Muscle of back (tissue), 11 donors: ENCODE measurements around the gene ETFDH. TPM values are rescaled to one million over a fixed set of nuclear protein-coding genes. Genes with fewer than 3 reads are reported as not detected.
"Not testable (repeated sequence)": the region's sequence is repeated elsewhere in the genome, so short reads cannot be mapped to it uniquely, and the experiment has no call there.

Source experiments
- DNase-seq, 3 donors: peaks; one replicate each; pipeline versions ENCODE4 v3.0.0 to v3.0.0-alpha.2; 2013
- polyA plus RNA-seq, 10 donors: library from polyadenylated mRNA; unstranded; fragments of 120-200 nt; gene quantifications; one replicate each; pipeline ENCODE4 v1.2.1, GENCODE V29; 2013; ENCODE audit not compliant: insufficient read length in 10 of 10

The ETFDH gene
- polyA plus RNA-seq, 10 donors = 16.2 to 31.7 (median 21.4) TPM

GRCh38 chr4:158676076-158676475 lies 4.0 kb downstream of the ETFDH start:
- DNase-seq = no peak

GRCh38 chr4:158678767-158679166 lies 6.7 kb downstream of the ETFDH start:
- no peak for DNase-seq

DNA sequence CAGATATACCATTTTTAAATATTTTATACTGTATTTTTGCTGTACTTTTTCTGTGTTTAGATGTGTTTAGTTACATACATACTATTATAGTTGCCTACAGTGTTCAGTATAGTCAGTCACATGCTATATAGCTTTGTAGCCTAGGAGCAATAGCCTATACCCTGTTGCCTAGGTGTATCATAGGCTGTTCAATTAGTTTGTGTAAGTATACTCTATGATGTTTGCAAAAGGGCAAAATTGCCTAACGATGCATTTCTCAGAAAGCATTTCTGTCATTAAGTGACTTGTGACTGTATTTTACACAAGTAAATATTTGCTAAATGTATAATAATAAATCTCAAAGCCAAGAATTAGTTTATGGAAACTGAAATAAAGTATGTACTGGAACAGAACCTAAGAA lies 9.5 kb downstream of the ETFDH start:
- DNase-seq = no peak

DNA sequence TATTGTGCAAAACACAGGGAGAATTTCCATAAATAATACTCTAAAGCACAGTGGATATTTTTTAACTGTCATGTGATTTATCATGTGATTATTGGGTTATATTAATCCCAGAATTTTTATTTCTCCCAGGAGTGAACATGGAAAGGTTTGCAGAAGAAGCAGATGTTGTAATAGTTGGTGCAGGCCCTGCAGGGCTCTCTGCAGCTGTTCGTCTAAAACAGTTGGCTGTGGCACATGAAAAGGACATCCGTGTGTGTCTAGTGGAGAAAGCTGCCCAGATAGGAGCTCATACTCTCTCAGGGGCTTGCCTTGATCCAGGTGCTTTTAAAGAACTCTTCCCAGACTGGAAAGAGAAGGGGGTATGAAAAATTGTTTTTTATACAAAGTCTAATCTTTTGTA lies 10.0 kb downstream of the ETFDH start:
- DNase-seq = peak; percentile 3 to 60 (median 10)

DNA sequence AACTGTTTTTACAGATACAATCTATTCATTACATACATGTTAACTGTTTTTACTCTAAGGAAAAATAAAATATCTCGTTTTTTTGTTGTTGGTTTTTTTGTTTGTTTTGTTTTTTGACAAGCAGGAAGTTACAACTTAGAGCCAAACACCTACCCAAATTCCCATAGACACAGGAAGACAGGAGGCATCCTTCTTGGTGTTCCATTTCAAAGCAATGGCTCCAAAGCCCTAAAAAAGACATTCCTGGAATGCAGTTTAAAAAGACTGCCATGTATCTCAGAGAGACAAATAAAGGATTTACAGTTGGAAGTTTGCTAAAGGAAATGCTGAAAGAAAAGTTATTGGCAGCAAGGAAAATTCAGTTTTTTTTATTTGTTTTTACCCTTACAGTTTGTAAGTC lies 16.7 kb downstream of the ETFDH start:
- DNase-seq = no peak

GRCh38 chr4:158704274-158704673 lies 32.2 kb downstream of the ETFDH start:
- DNase-seq = no peak

GRCh38 chr4:158710814-158711213 lies 38.7 kb downstream of the ETFDH start:
- DNase-seq = no peak

GRCh38 chr4:158712622-158713021 lies 40.5 kb downstream of the ETFDH start:
- not testable (repeated sequence) for DNase-seq

- DNase-seq = no peak
These were observed 42.8 kb downstream of the ETFDH start for GRCh38 chr4:158714937-158715336.

GRCh38 chr4:158715802-158716201 lies 43.7 kb downstream of the ETFDH start:
- no peak for DNase-seq

DNA sequence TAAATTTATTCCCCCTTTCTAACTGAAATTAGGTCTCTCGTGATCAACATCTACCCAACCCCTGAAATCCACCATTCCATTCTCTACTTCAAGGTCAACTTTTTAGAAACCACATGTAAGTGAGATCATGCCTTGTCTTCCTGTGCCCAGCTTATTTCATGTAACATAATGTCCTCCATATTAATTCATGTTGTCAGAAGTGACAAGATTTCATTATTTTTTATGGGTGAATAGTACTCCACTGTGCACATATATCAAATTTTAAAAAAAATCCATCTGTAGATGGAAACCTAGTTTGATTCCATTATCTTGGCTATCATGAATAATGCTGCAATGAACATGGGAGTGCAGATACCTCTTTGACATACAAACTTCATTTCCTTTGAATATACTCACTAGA lies 49.6 kb downstream of the ETFDH start:
- no peak for DNase-seq

DNA sequence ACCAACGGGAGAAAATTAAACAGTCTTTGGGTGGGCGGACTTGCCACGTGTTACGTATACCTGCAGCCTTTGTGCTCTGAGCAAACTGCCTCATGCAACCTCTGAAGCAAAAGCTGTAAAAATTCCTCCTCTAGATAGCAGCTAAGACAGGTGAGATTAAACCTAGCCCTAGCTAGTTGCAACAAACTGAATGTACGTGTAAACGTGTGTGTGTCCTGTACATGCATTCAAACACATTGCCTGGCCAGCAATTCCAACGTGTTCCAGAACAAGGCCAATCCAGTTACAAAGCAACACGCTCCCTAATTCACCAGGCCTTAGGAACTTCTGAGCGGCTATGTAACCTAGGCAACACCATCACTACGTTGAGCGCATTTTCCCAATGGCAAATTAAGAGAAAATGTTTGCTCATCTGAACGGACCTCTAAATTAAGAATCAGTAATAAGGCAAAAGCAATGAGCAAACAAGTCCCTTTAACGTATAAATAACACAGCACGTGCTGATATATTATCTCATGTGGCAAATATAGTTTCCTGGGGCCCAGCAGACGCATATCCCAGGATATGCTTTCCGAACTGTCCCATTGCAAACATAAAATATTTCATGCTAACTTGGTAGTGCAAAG lies 50.3 kb downstream of the ETFDH start:
- DNase-seq = peak; percentile 21 to 62 (median 22)

DNA sequence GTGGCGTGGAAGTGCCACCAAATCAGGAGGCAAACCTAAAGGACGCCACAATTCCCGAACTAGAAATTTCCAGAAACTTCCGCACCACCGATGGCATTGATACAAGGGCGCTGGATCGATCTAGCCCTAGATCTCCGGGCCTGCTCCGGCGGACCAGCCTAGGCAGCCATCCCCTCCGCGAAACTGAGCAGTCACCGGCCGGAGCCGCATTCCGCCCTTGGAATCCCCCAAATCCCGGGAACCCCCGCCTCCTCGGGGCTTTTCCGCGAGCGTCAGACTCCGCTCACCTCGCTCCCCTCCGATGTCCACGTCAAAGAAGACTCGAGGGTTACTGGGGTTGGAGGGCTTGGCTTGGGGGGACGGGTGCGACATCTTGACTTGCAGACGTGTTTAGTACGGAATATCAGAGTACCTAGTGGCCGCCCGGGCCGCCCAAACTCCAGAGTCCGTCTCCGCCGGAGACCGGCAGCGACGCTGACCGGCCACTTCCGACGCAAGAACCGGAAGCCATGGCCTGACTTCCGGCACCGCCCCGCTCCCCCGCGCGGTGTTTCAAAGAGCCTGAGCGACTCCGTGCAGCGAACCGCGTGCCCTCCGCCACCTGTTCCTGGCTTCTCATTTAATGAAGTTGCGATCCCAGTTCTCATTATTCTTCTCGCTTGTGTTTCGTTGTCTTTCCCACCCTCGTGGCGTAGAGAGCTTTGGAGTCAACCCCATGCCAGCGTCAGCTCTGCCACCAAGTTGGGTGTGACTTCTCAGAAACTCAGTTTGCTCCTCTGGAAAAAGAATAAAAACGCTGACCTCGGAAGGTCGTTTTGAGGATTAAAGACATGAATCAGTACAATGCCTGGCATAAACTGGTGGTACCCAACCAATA lies 51.1 kb downstream of the ETFDH start, which contains the start of gene PPID:
Gene PPID, minus strand, starts transcription at position 480 of the 877 bp plus-strand sequence. Its CDS starts 108 bp downstream, at position 372.
- peak; percentile 74 to 95 (median 90) for DNase-seq

DNA sequence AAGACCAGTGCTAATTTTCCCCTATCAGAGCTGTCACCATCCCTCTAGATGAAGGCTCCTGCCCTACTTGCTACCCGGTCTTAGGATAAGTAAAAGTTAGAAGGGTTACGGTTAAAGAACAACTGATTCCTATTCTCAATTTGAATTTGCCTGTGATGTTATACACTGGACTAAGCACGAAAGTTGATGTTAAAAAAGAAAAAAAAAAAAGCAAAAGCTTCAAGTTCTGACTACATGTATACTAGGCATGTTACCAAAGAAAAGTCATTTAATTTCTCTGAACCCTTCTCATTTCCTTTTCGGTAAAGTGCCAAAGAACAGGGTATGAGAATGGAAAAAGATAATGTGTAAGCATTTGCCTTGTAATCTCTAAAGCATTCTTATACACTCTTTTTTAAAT lies 52.5 kb downstream of the ETFDH start:
- no peak for DNase-seq

- no peak for DNase-seq
These were observed 54.5 kb downstream of the ETFDH start for GRCh38 chr4:158726633-158727032.

DNA sequence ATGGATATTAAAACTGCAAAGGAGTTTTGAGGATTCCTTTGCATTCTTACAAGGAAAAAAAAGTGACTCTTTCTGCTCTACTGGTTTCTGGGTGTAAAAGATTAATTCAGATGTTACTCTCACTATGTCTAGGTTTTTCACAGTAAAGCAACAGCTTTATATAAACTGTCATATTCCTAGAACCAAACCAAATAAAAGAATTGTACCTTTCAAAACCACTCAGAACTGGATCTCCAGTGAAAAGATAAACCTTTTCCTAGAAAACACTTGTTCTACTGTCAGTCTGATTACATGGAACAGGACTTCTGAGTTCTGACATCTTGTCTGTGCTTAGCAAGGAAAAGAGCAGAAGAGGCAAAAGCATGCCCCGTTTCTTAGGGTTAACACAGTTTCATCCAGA lies 56.1 kb downstream of the ETFDH start:
- DNase-seq = no peak

DNA sequence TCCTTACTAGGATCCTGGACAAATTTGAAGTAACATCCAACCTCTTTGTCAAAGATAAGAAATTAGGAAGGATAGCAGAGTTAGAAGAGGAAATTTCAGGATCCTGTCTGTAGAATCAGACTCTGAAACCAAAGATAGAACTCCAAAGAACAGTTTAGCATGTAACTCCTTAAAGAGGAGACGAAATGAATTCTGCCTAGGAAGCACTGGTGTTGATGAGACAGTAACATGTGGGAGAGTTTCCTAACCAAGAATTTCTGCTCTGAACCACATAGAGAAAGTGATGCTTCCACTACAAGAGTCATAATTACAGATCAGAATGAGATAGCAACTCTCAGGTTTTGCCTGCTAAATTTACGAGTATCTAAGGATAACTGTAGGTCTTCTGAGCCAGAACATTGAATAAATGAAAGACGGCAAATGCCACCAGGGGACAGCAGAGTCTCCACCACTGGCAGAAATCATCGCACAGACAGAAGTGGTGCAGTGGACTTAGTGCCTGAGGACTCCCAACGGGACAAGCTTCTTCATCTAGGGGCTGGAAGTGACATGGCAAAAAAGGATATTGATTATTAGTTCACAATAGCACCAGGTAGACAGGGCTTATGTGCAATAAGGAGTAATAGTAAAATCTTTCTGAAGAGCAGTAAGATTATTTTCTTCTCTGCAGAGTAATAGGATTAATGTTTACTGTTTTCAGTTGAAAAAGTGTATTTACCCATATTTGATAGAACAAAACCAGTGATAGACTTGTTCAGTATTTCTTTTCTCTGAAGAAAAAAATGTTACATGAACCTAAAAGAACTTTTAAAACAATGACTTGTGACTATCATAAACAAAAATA lies 57.8 kb downstream of the ETFDH start:
- peak; percentile 43 to 72 (median 52) for DNase-seq

GRCh38 chr4:158738866-158739265 lies 66.8 kb downstream of the ETFDH start:
- DNase-seq = no peak

GRCh38 chr4:158739600-158739999 lies 67.5 kb downstream of the ETFDH start:
- no peak for DNase-seq

- DNase-seq = no peak
These were observed 69.4 kb downstream of the ETFDH start for GRCh38 chr4:158741326-158742021.

- not testable (repeated sequence) for DNase-seq
These were observed 74.4 kb downstream of the ETFDH start for GRCh38 chr4:158746537-158746936.

DNA sequence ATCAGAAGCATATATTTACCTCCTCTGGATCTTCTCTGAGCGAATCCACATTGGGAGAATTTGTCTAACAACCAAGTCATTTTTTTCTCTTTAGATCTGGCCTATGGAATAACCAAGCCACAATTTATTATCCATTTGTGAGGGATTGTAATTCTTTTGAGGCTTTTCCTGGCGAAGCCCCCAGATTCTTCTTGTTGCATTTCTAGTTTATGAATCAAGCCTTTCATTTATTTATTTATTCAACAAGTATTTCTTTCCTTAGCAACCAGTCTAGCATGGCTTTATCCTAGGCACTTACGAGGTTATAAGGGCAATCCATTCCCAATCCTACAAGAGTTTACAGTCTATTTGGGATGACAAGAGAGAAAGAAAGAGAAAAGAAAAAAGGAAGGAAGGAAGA lies 78.3 kb downstream of the ETFDH start:
- DNase-seq = peak; percentile 29 to 62 (median 54)
